ENCODE results near the gene TMEM116.
"Not testable (repeated sequence)": the region's sequence is repeated elsewhere in the genome, so short reads cannot be mapped to it uniquely, and the experiment has no call there.

The TMEM116 gene

DNA sequence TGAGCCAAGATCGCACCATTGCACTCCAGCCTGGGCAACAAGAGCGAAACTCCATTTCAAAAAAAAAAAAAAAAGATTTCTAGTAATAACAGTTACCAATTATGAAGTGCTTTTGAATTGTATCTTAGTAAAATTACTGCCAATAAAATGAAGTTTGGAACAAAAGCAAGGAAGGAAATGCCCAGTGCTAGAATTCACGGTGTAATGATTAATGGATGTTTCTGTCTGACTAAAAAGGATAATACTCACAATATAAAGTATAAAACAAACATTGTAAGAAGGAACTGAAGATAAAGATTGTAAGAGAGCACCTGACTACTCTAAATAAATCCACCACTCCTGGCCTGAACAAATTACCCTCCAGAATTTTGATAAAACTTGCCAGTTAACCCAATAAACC is 4.0 kb downstream of the TMEM116 start:
- DNase-seq = no peak

DNA sequence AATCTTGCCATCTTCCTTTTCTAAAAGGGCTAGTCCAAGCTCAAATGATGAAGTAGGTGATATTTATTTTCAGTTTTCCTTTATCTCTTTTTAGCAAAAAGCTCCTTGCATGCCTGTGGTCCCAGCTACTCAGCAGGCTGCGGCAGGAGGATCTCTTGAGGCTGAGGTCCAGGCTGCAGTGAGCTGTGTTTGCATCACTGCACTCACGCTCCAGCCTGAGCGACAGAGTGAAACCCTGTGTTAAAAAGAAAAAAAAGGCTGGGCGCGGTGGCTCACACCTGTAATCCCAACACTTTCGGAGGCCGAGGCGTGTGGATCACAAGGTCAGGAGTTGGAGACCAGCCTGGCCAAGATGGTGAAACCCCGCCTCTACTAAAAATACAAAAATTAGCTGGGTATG is 5.0 kb downstream of the TMEM116 start:
- no peak for DNase-seq

DNA sequence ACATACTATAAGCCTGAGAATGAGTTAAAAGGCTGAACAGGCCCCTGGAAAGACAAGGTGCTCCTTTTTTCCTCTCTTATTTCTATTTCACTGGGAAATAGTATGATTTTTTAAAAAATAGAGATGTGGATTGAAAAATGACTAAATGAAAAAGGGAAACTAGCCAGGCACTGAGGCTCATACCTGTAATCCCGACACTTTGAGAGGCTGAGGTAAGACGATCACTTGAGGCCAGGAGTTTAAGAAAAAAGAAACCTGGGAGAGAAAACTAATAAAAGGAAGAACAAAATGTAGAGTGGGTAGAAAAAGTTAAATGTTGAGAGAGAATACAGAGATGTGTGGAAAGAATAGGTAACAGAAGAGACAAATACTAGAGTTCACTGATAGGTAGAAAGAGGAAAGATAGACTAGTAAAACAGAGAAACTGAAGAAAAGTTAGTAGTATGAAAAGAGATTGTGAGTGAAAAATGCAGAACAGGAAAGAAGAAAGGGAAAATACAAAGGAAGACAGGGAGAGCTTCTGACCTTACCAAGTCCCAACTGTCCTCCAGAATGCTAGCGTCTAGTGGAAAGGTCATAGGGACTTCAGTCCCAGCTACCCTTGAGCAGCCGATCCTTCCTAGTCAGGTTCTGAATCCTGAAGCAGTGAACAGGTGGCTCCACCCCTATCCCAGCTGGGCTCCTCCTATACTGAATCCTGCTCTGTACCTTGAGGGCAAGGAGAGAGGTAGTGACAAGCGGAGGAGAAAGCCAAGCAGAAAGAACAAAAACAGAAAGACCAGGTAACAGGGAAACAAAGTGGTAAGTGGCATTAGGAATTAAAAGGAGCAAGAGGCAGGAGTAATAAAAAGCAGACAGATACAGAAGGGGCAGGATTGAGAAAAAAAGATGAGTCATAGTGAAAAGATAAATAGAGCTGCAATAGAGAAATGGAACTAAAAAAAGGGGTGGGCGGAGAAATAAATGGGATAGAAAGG is 7.3 kb downstream of the TMEM116 start:
- DNase-seq = no peak

- DNase-seq = no peak
Observed at GRCh38 chr12:112004041-112004440, 8.9 kb downstream of the TMEM116 start.

GRCh38 chr12:112001576-112001975 is 11.4 kb downstream of the TMEM116 start:
- no peak for DNase-seq

- no peak for DNase-seq
Observed at GRCh38 chr12:112000820-112001219, 12.1 kb downstream of the TMEM116 start.

DNA sequence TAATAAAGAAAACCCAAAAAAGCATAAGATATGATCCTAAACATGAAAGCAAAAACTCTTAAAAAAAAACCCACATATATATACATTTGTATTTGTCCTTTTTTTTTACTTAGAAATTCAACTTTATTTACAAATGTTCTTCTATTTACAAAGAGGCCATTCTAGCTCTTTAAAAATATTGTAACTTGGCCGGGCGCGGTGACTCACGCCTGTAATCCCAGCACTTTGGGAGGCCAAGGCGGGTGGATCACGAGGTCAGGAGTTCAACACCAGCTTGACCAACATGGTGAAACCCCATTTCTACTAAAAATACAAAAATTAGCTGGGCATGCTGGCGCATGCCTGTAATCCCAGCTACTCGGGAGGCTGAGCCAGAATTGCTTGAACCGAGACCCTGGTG is 13.8 kb downstream of the TMEM116 start:
- DNase-seq = not testable (repeated sequence)

DNA sequence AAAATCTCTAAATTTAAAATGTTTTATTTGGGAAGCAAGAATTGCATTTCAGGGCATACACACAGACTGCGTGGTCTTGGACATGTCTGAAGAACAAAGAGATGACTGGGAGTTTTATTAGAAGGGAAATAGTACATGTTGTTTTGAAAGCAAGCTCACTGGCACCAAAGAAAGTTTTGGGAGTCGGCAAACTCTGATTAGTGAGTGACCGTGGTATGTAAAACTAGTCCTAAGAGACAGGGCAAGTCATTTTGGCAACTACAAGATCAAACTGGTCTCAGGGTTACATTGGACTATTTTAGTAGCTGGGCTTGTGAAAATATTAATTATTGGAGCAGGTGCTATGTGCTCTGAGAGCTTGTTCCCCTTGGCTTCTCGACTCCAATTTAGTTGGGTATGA is 14.9 kb downstream of the TMEM116 start:
- DNase-seq = no peak

GRCh38 chr12:111997300-111997699 is 15.7 kb downstream of the TMEM116 start:
- no peak for DNase-seq

- DNase-seq = no peak
Observed at GRCh38 chr12:111995782-111996480, 17.0 kb downstream of the TMEM116 start.

GRCh38 chr12:111994211-111995111 is 18.5 kb downstream of the TMEM116 start:
- DNase-seq = peak; percentile 76

DNA sequence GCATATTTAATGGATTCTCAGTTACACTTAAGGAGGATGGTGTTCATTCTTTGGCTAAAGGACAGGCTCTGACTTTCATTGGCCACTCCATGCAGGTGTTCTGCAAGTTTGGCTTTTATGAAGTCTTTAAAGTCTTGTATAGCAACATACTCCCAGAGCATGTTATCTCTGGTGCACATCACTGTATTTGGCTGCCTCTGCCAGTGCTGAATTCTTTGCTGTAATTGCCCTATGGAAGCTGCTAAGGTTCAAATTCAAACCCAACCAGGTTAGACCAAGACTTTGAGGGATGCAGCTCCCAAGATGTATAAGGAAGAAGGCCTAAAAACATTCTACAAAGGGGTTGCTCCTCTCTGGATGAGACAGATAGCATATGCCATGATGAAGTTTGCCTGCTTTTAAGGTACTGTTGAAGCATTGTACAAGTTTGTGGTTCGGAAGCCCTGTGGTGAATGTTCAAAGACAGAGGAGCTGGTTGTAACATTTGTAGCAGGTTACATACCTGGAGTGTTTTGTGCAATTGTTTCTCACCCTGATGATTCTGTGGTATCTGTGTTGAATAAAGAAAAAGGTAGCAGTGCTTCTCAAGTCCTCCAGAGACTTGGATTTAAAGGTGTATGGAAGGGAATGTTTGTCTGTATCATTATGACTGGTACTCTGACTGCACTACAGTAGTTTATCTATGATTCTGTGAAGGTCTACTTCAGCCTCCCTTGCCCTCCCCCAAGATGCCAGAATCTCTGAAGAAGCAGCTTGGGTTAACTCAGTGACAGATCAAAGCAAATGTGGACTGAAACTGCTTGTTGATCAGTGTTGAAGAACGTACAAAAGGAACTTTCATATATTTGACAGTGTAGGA is 19.4 kb downstream of the TMEM116 start:
- peak; percentile 73 for DNase-seq

DNA sequence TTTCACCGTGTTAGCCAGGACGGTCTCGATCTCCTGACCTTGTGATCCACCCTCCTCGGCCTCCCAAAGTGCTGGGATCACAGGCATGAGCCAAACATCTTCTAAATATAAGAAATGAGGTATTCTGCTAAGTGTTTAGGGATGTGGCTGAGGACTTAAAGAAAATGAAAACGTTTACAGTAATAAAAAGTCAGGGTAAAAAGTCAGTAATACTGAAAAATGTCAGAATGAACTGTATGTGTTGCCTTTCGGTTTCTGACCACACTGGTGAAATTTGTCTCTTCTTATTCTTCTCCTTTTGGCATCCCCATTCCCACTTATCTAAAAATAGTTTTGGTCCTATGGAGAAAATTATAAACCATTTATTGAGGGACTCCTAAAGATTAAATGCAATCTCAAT is 20.5 kb downstream of the TMEM116 start:
- peak; percentile 27 for DNase-seq

GRCh38 chr12:111991946-111992345 is 21.0 kb downstream of the TMEM116 start:
- DNase-seq = no peak

DNA sequence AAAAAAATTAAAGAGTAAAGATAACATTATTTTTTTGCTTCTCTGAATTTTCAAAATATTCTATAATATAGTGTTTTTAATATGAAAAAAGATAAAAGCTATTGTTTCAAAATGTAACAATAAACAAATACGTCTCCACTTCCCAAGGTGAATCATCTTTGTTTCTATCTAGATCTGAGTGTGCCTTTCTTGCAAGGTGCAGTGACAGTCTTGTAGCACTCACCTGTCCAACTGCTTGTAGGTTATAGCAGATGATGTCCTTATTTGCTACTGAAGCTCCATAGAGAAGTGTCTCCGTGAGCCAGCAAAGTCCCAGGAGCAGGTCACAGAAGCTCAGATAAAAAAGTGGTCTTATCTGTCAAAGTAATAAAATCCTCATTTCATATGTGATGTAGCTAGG is 21.4 kb downstream of the TMEM116 start:
- DNase-seq = peak; percentile 28

DNA sequence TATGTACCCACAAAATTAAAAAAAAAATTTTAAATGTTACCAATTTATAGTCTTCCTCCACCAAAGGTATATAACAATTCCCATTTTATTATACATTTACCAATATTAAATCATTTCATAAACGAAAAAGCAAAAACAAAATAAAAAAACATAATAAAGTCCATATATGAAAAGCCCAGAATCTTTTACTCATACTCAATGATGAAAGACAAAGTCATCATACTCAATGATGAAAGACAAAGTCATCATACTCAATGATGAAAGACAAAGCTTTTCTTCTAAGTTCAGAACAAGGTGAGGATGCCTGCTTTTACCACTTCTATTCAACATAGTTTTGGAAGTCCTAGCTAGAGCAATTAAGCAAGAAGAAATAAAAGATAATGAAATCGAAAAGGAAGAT is 28.1 kb downstream of the TMEM116 start:
- DNase-seq = no peak

DNA sequence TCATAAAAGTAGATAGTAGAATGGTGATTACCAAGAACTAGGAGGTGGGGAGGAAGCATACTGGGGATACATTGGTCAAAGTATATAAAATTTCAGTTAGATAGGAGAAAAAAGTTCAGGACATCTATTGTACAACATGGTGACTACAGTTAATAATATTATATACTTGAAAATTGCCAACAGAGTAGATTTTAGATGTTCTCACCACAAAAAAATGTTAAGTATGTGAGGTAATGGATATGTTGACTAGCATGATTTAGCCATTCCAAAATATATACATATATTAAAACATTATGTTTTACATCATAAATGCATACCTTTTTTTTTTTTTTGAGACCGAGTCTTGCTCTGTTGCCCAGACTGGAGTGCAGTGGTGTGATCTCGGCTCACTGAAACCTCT is 31.0 kb downstream of the TMEM116 start:
- DNase-seq = no peak

GRCh38 chr12:111980598-111980997 is 32.4 kb downstream of the TMEM116 start:
- DNase-seq = no peak

GRCh38 chr12:111978545-111978944 is 34.4 kb downstream of the TMEM116 start:
- DNase-seq = no peak

GRCh38 chr12:111976860-111977259 is 36.1 kb downstream of the TMEM116 start:
- no peak for DNase-seq

DNA sequence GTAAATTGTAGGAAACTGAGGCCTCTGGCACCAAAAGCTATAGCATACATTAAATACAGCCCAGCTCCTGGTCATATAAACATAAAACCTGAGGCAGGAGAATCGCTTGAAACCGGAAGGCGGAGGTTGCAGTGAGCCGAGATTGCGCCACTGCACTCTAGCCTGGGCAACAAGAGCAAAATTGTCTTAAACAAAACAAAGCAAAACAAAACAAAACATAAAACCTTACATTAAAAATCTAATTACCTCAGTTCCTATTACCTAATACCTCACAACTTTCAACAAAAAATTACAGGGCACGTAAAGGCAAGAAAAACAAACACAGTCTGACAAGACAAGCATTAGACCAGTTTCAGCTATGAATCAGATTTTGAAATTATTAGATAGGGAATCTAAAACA is 36.7 kb downstream of the TMEM116 start:
- no peak for DNase-seq

Data from activated CD4-positive, alpha-beta T cell treated with anti-CD3 and anti-CD28 coated beads, Interleukin-2, Interleukin-6, amounts not matched to agents 100 ng/mL and 50 ng/mL, durations not matched to agents 16 hours and 8 hours (primary cell).